T follicular helper cell (primary cell): ENCODE data around the gene SNAPIN.
"Not testable (repeated sequence)": the region's sequence is repeated elsewhere in the genome, so short reads cannot be mapped to it uniquely, and the experiment has no call there.

Source experiments
- DNase-seq: peaks from one replicate; pipeline ENCODE4 v3.0.0-alpha.2; 2020; ENCODE audit warnings: low read depth

The SNAPIN gene

DNA sequence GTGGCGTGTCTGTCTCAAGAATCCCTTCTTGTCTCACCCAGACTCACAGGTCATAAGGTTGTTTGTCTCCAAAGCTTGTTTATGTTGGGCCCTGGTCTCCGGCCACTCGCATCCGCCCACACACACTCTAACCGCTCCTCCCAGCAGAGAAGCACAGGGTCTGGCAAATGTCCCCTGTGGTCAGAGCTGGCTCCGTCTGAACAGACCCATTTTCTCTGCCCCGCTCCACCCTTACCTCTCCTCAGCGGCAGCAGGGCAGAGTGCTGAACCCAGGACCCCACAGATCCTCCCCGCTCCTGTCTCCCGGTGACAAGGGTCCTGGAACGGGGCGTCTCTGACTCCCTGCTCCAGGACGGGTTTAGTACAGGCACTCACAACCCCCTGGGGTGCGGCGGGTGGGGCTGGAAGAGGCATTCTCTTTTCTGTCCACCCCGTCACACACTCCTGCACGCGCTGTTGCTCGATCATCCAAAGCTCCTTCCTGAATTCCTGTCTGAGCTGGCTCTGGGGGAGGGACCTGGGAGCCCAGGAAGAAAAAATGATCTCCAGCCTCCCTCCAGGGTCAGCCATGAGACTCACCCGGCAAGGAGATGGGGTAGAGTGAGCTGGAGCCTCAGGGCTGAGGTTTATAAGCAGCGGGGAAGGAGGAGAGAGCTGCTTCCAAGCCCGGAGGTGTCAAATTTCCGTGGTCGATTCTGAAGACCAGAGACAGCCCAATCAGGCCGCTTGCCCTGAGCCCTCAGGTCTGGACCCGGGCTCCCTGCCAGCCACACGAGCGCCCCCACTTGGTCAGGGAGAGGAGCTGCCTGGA, 31.4 kb upstream of the SNAPIN start, which contains the start of gene S100A13:
Gene S100A13 (minus strand): TSS at position 602 of the 811 bp plus-strand sequence. CDS start 1,033 bp downstream, outside the sequence.
- no peak for DNase-seq

DNA sequence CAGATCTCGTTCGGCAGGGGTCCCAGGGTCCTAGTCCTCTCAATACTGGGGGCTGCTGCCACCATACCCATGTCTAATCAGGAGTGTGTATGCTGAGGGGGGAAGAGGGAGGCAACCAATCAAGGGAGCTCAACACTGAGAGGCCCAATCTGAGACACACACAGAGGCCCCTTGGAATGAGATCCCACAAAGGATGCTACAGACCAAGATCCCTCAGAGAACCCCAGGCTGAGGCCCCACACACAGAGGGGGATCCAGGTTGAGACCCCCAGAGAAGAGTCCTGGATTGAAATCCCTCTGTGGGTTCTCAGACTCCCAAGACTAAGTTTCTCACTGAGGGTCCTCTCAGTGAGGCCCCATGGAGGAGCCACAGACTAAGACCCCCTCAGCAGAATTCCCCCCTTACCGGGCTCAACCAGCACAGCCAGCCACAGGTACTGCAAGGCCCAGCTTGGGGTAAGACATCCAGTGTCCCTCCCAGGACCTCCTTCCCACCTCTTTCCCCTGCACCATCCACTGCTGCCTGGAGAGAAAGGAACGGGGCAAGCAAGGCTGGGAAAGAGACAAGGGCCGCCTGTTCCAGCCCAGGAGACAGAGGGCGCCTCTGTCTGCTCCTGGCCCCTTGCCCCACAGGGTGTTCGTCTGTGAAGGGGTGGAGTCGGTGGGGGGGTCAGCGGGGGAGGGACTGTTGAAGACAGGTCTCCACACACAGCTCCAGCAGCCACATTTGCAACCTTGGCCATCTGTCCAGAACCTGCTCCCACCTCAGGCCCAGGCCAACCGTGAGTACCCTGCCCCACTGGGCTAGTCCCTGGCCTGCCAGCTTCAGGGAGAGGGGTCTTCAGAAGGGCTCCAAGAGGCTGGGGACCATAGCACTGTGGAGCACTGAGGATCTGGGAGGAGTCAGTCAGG, 30.5 kb upstream of the SNAPIN start, which contains the start of gene S100A1:
Gene S100A1 (plus strand): TSS at position 720 of the 912 bp plus-strand sequence. CDS start 2,088 bp downstream, outside the sequence.
- DNase-seq, result no peak

DNA sequence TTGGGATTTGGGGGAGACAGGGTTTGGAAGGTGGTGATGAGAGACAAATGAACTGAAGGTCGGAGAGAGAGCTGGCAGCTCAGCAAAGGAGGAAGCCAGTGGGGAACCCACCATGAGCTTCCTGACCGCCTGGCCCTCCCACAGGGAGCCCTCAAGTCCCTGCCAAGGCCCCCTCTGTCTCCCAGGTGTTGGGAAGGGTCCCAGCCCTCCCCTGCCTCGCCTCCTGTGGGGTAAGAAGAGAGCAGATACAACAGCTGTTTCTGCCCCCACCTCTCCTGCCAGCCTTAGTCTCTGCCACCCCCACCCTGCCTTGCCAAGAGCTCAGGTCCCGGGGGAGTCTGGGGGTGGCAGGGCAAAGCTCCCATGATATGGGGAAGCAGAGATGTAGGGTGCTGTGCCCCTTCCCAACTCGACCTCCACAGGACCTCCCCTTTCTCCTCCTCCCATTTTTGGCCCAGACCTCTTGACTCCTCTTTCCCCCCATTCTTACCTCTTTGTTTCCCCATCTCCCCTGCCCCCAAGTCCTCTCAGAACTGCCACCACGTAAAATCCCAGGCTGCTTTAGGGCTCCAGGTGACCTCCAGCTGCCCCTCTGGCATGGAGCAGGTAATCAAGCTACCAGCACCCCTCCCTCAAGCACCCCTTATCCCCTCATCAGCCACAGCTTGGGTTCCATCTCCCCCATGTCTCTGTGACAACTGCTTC, 29.7 kb upstream of the SNAPIN start:
- no peak for DNase-seq

DNA sequence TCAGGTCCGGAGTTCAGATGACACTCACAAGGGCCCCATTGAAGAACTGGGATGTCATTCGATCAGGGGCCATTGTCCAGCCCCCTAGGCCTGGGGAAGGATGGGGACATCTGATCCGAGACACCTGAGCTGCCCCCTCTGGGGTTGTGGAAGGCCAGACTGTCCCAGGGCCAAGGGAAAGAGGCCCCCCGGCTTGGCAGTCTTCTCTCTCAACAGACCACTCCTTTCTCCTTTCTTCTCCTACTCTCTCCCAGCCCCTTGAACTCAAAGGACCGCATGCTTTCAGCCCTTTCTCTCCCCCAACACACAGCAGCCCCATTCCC, 29.2 kb upstream of the SNAPIN start:
- DNase-seq, result no peak

DNA sequence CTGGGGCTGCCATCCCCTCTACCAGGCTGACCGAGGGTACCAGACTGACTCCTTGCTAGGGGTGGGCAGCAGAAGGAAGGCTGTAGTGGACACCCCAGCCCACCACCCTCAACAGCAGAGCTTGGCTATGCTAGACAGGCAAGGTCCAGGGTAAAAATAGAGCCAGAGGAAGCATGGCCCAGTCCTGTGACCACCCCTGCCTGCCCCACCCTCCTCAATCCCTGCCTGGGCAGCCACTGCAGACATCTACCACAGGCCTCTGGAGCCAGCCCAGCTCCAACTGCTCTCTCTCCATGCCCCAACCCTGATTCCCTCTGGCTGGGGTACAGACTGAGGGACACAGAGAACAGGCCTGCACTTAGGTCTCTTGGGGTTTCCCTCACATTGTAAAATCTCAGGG, 28.5 kb upstream of the SNAPIN start:
- DNase-seq, result no peak

DNA sequence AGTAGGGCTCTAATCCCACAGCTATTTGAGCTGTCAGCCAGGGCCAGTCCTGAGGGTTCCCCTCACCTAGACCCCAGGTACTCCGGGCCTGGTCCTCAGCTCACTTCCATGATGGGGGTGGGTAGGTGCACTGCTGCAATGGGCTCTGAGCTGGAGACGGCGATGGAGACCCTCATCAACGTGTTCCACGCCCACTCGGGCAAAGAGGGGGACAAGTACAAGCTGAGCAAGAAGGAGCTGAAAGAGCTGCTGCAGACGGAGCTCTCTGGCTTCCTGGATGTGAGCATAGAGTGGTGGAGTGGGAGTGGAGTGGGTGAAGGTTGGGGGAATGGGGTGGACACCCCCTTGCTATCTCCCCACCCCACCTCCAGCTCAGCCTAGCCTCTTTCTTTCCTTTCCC, 28.1 kb upstream of the SNAPIN start:
- DNase-seq, result no peak

DNA sequence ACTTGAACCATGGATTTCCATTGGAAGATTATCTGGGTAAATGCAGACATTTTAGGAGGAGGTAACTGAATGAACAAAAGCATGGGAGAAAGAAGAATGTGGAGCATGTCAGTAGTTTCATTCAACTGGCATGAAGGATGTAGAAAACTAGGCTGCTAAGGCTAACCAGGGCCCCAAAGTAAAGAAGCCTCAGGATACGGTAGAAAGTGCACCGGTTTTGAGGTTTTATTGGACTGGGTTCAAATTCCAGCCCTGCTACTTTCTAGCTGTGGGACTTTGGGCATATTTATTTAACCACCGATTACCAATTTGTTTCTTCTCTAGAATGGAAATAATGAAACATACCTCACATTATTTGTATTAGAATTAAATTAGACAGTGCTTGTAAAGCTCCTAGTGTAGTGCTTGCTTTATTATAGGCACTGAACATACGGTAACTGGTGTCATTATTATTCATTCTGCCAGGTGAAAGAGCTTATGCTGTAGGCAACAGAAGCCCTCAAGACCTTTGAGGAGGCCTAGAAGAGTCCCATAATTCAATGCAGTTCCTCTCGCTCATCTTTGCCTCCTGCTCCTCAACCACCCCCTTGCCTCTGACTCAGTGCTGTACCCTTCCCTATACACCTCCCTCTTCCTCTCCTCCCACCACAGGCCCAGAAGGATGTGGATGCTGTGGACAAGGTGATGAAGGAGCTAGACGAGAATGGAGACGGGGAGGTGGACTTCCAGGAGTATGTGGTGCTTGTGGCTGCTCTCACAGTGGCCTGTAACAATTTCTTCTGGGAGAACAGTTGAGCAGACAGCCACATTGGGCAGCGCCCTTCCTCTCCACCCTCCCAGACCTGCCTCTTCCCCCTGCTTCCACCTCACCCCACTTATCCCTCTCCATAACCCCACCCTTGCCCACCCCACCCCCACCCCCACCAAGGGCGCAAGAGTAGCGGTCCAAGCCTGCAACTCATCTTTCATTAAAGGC, 27.2 kb upstream of the SNAPIN start:
- no peak for DNase-seq

DNA sequence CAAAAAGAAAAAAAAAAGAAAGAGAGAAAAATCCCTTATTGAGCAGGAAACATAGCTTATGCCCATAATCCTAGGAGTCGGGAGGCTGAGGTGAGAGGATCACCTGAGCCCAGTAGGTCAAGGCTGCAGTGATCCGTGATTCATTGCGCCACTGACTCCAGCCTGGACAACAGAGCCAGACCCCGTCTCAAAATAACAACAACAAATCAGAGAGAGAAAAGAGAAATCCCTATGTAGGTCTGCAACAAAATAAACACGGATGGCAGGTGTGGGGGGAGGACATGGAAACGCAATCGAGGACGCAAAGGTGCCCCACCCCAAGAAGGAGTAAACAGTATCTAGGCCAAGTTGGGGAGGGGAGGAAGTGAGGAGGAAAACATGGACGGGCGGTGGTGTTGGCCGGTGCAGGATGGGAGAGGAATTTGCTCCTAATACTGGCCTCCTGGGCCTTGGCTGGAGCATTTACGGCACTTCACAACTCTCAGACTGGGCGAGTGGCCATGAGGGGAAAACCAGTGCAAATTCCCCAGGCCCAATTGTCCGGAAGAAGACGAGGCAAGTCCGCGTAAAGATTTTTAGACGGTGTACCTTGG, 25.2 kb upstream of the SNAPIN start:
- no peak for DNase-seq

DNA sequence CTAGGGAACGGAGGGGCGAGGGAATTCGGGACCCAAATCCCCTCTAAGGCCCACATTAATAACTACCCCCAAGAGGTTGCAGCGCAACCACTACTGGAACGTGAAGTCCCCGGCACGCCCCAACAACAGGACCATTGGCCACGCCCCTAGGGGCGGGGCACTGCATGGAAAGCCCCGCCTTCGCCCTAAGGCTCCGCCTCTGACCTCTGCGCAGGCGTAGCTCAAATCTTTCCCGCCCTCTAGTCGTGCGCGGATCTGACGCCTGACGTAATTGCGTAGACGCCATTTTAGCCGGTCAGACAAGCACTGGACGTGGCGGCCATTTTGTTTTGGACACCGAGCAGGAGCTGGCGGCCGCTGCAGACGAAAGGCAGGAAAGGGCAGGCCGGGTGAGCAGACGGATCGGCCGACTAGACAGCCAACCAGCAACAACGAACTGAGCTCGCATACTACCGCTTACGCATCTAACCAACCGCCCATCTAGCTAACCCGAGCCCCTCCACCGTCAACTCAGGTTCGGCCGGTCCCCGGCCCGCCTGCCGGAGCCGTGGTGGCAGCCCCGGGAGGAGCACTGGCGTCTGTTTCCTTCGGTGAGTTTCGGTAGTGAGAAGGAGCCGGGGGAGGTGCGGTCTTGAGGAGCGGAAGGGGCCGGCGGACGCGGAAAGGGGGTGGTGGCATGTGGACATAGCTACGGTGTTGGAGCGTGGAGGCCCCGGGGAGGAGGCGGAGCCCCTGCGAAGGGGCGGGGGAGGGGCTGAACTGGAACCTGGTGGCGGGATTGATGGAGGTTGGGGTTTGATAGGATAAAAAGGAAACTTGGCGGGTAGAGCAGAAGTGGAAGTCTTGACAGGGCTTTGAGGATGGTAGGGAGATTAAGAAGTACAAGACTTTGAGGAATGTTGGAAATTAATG, 24.5 kb upstream of the SNAPIN start, which contains the start of gene CHTOP:
Gene CHTOP (plus strand): TSS at position 313 of the 912 bp plus-strand sequence. CDS start 2,523 bp downstream, outside the sequence.
- peak; percentile 93 for DNase-seq

DNA sequence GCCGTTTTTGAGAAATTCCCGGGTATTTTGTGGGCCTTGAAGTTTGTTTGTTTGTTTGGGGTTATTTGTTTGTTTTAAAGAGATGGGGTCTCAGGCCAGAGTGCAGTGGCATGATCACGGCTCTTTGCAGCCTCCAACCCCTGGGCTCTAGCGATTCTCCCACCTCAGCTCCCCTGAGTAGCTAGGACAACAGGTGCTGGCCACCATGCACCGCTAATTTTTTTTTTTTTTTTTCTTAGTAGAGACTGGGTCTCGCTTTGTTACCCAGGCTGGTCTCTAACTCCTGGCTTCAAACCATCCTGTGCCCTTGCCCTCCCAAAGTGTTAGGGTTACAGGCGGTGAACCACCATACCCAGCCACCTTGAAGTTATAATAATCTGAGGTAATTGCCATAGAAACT, 22.6 kb upstream of the SNAPIN start:
- no peak for DNase-seq

DNA sequence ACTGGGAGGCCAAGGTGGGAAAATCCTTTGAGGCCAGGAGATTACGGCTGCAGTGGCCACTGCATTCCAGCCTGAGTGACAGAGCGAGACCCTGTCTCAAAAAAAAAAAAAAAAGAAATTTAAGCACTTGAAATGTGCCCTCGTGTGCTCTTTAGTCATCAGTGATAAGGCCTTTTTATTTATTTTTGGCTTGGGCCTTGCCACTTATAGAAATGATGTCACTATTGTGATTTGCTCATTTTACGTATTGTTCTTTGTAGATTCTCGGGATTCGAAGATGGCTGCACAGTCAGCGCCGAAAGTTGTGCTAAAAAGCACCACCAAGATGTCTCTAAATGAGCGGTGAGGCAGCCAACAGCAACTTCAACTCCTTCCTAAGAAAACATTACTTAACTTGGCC, 22.2 kb upstream of the SNAPIN start:
- DNase-seq, result no peak

DNA sequence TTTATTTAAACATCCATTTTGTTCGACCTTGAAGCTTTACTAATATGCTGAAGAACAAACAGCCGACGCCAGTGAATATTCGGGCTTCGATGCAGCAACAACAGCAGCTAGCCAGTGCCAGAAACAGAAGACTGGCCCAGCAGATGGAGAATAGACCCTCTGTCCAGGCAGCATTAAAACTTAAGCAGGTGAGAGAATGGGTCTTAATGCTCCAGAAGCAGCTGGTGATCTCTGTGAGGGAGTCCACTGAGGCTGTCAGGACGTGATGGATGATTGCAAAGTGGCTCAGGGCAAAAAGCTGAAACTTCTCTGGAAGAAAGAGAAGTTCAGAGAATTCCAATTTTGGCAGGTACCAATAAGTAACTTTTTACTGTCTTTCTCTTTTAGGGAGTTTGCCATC, 20.2 kb upstream of the SNAPIN start:
- no peak for DNase-seq

DNA sequence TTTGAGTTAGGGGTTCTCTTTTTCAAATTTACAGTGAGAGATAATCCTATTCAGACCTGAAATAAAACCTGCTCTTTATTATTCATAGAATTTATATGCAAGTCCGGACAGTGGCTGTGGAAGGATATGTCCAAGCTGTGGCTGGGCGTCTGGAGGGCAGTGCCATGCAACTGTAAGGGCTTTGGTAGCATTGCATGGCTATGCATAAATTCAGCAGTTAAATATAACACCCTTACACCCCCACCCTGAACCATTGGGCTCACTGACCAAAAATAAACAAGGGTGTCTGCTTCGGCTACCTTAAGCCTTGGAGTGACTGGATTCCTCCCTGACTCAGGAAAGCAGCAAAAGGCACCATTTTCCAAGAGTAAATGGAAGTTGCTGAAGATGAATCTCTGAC, 19.2 kb upstream of the SNAPIN start:
- no peak for DNase-seq

DNA sequence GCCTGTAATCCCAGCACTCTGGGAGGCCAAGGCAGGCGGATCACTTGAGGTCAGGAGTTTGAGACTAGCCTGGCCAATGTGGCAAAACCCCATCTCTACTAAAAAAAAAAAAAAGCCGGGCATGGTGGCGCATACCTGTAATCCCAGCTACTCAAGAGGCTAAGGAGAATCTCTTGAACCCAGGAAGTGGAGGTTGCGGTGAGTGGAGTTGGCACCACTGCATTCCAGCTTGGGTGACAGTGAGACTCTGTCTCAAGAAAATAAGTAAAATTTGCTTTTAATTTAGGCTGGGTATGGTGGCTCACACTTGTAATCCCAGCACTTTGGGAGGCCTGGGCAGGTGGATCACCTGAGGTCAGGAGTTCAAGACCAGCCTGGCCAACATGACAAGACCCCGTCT, 18.3 kb upstream of the SNAPIN start:
- DNase-seq, result not testable (repeated sequence)

DNA sequence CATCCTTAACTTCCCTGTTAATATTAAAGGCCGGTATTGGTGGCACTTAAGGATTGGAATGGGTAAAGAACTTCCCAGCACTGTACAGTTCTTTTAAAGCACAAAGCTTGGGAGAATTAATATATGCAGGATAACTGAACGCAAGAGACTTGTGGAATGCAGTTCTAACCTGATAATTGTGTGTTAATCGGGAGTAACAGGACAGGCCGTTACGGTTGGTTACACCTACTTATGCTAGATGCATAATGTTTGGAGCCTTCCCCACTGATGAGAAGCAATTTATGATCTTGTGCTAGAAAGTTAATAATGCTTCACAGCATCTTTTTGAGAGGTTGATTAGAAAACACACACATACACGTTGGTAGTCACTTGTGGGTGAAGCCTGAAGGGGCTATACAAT, 17.6 kb upstream of the SNAPIN start:
- no peak for DNase-seq

DNA sequence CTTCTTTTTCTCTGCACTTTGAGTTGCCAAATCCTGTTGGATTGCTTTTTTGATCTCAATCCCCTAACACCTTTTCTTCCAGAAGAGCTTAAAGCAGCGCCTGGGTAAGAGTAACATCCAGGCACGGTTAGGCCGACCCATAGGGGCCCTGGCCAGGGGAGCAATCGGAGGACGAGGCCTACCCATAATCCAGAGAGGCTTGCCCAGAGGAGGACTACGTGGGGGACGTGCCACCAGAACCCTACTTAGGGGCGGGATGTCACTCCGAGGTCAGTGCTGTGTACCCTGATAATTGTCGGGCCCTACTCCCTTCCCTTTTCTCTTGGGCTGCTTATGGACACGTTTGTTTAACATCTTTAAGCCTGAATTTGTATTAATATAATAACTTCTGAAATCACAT, 16.3 kb upstream of the SNAPIN start:
- no peak for DNase-seq

DNA sequence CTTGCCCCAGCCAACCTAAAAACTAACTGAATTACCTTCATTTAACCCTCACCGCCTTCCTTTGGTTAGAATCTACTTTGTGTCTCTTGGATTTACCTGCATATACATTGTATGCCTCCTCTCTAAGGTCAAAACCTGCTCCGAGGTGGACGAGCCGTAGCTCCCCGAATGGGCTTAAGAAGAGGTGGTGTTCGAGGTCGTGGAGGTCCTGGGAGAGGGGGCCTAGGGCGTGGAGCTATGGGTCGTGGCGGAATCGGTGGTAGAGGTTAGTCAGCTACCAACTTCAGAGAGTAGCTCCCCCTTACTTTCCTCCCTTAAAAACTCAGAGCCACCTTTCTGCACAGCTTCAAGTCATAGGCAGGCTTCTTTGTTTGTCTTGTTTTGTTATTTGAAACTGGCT, 15.4 kb upstream of the SNAPIN start:
- DNase-seq, result no peak

DNA sequence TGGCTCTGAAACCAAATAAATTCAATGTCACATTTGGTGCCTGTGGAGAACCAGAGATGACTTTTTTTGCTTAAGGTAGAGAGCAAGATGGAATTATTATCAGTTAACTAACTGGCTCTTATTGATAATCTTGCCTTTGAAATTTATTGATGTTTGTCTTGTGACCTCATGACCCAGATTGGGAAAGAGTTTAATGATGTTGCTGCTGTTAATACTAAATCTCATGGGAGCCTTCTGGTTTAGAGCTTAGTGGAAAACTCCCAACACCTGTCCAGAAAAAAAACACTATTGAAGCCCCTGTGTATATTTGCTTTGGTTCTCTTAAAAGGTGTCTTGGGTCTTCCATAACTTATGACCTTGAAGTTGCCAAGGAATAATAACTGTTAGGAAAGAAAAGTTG, 14.7 kb upstream of the SNAPIN start:
- no peak for DNase-seq

DNA sequence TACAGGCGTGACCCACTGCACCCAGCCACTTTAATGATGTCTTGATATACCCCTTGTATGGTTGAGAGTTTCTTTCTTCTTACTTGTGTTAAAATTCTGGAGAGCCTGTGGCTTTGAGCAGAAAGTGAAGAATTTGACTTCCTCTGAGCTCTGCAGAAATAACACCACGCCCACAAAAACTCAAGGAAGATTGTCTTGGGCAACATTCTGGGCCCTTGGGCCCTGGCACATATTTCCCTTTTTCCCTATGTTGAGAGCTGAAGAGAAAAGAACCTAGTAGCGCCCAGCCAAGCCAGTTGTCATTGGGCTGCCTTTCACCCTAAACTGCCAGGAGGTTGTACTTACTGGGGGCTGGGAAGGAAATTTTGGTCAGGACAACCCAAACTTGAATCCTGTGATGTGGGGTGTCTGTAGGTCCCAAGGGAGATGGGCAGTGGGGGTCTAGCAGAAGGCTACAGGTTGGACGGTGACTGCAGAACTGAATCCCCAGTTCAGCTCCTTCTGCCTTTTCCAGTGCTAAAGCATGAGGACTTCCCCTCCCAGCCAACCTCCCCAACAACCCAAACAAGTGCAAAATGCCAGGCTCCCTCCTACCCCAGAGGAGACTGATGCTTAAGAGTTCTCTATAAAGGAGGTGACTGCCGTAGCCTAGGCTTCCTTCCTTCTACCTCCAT, 11.7 kb upstream of the SNAPIN start:
- no peak for DNase-seq
